GM12872 (cell line): ENCODE results near the gene MOV10.

ENCODE experiments used
- CTCF ChIP-seq: IDR thresholded peaks from 3 replicates; pipeline ENCODE4 v1.5.1; 2011; ENCODE audit warnings: low read depth, mild to moderate bottlenecking, low read length, moderate library complexity; ENCODE audit not compliant: insufficient read depth

MOV10 gene

DNA sequence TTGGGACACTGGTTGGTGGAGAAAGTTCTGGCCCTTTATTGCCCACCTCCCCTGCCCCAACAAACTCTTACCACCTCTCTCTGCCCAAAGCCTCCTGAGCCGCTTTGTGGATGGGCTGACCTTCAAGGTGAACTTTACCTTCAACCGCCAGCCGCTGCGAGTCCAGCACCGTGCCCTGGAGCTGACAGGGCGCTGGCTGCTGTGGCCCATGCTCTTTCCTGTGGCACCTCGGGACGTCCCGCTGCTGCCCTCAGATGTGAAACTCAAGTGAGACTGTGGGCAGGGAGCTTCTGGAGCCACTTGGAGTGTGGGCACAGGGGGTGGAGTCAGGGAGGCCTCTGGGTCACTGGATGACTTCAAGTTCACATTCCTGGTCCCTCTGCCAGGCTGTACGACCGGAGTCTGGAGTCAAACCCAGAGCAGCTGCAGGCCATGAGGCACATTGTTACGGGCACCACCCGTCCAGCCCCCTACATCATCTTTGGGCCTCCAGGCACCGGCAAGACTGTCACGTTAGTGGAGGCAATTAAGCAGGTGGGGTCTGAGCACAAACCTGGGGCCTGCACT lies 20.0 kb downstream of the MOV10 start:
- no peak for TF ChIP-seq CTCF

DNA sequence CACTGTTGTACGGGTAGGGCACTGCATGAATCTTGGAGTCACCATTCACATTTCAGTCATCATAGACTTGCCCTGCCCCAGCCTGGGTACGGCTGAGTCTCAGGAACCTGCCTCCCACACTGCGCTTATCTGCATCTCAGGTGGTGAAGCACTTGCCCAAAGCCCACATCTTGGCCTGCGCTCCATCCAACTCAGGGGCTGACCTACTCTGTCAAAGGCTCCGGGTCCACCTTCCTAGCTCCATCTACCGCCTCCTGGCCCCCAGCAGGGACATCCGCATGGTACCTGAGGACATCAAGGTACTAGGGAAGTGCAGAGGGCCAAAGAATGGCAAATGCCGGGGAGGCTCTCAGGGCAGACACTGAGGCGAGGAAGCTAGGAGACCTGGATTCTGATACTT lies 20.8 kb downstream of the MOV10 start:
- TF ChIP-seq CTCF: no peak

GRCh38 chr1:112696578-112697314 lies 22.3 kb downstream of the MOV10 start:
- no peak for TF ChIP-seq CTCF

DNA sequence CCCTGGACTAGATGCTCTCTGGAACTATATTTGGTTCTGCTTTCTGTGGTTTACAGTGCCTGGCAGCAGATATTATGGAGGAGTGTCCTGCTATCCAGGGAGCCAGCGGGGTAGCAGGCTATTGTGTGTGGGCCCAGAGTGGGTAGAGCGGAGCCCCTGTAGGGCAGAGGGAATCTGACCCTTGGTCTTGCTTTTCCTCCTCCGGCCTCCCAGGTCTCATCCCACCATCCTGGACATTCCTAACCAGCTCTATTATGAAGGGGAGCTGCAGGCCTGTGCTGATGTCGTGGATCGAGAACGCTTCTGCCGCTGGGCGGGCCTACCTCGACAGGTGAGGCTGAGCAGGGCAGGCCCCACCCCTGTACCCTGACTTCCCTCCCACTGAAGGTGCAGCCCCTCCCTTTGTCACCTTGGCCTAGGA lies 23.3 kb downstream of the MOV10 start:
- TF ChIP-seq CTCF: no peak

DNA sequence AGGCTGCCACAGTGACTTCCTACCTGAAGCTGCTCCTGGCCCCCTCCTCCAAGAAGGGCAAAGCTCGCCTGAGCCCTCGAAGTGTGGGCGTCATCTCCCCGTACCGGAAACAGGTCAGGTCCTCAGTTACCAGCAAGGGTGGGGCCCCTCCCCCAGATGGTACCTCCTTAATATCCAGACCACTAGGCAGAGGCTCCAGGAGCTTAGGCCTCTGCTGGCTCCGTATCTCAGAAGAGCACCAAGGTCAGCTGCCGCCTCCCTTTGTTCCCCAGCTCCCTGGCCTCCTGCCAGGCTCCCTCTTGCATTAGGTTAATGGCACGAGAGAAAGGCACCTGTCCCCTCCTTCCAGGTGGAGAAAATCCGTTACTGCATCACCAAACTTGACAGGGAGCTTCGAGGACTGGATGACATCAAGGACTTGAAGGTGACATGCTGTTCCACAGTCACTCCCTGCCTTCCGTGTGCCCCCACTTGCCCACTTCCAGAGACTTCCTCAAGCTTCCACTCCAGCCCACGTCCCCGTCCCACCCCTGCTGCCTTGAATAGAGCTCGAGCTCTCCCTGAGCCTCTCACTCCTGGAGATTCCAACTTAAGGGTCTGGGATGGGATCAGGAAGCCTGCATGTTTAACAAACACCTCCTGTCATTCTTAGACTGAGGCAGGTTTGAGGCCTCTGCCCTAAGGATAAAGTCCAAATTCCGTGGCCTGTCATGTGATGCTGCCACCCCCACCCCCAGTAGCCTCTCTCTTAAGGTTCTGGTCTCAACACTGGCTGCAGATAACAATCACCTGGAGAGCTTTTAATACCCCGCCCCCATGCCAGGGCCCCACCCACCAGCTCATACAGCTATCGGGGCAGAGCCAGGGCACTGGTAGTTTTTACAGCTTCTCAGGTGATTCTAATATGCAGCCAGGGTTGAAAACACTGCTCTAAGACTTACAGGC lies 24.2 kb downstream of the MOV10 start:
- TF ChIP-seq CTCF: no peak

- TF ChIP-seq CTCF: no peak
Observed at GRCh38 chr1:112699425-112700144, 25.1 kb downstream of the MOV10 start.
